Neural progenitor cell (in vitro differentiated cells): ENCODE results near the gene GFY.

Source experiments
- CTCF ChIP-seq: fragments of 200-600 bp; sonication (generic); IDR thresholded peaks from 2 replicates; pipeline ENCODE4 v1.5.1; 2017; ENCODE audit warnings: antibody characterized with exemption, mild to moderate bottlenecking
- EZH2 ChIP-seq: fragments of 200-600 bp; sonication (generic); IDR thresholded peaks from 2 replicates; pipeline ENCODE4 v1.6.1; 2017; ENCODE audit warnings: antibody characterized with exemption, mild to moderate bottlenecking, moderate library complexity
- EZH2phosphoT487 ChIP-seq: fragments of 200-600 bp; sonication (generic); IDR thresholded peaks from 2 replicates; pipeline ENCODE4 v1.6.1; 2017; ENCODE audit warnings: antibody characterized with exemption

- TF ChIP-seq CTCF, result no peak
- no peak for TF ChIP-seq EZH2
- no peak for TF ChIP-seq EZH2phosphoT487
These were observed 6.2 kb downstream of the GFY start for GRCh38 chr19:49431330-49431749.
